ENCODE results near the gene ATP9B.

ATP9B gene

GRCh38 chr18:79379931-79380815 lies 311.0 kb downstream of the ATP9B start:
- Histone ChIP-seq H3K4me3 (ENCODE audit: low read length) (no peak overlapping the region), H3K9me3 (ENCODE audit: control insufficient read depth, low read length) (no peaks in the 10 kb centered on the region), H3K27me3 (replicated peaks; ENCODE audit: control insufficient read depth, insufficient read depth, low read length) (peaks cover 36% of the 10 kb centered on the region), H3K36me3 (ENCODE audit: control insufficient read depth, insufficient read depth, low read length, severe bottlenecking) (peaks cover 12% of the 10 kb centered on the region), H3K9ac (ENCODE audit: low read length) (no peak overlapping the region), H3K4me1 (ENCODE audit: control insufficient read depth, insufficient read depth, low read length) (no peaks in the 10 kb centered on the region)
- DNase-seq (ENCODE audit: low read depth), result no peak

- Histone ChIP-seq H3K27me3 (replicated peaks; ENCODE audit: control insufficient read depth, insufficient read depth, low read length) (peaks cover 44% of the 10 kb centered on the region), H3K36me3 (ENCODE audit: control insufficient read depth, insufficient read depth, low read length, severe bottlenecking) (peaks cover 12% of the 10 kb centered on the region), H3K9me3 (ENCODE audit: control insufficient read depth, low read length) (no peaks in the 10 kb centered on the region), H3K4me1 (ENCODE audit: control insufficient read depth, insufficient read depth, low read length) (no peaks in the 10 kb centered on the region), H3K9ac (ENCODE audit: low read length) (no peak overlapping the region), H3K4me3 (ENCODE audit: low read length) (no peak overlapping the region)
- peak; percentile 77 for DNase-seq (ENCODE audit: low read depth)
Measured at GRCh38 chr18:79380816-79381806, 311.9 kb downstream of the ATP9B start.

GRCh38 chr18:79381811-79382311 lies 312.7 kb downstream of the ATP9B start:
- DNase-seq (ENCODE audit: low read depth), result no peak
- peaks cover 52% of the 10 kb centered on the region for H3K27me3 ChIP-seq (replicated peaks; ENCODE audit: control insufficient read depth, insufficient read depth, low read length)

GRCh38 chr18:79382681-79383387 lies 313.6 kb downstream of the ATP9B start:
- DNase-seq (ENCODE audit: low read depth), result no peak
- no peak overlapping the region for H3K4me3 ChIP-seq (ENCODE audit: low read length)
- H3K27me3 ChIP-seq (replicated peaks; ENCODE audit: control insufficient read depth, insufficient read depth, low read length), result peaks cover 59% of the 10 kb centered on the region
- H3K36me3 ChIP-seq (ENCODE audit: control insufficient read depth, insufficient read depth, low read length, severe bottlenecking), result peaks cover 4% of the 10 kb centered on the region
- no peak overlapping the region for H3K9ac ChIP-seq (ENCODE audit: low read length)
- H3K9me3 ChIP-seq (ENCODE audit: control insufficient read depth, low read length), result no peaks in the 10 kb centered on the region
- no peaks in the 10 kb centered on the region for H3K4me1 ChIP-seq (ENCODE audit: control insufficient read depth, insufficient read depth, low read length)

More at GRCh38 chr18:79381811-79382311, 312.7 kb downstream of the ATP9B start:
- Histone ChIP-seq H3K4me1 (ENCODE audit: control insufficient read depth, insufficient read depth, low read length) (no peaks in the 10 kb centered on the region), H3K9me3 (ENCODE audit: control insufficient read depth, low read length) (no peaks in the 10 kb centered on the region), H3K9ac (ENCODE audit: low read length) (no peak overlapping the region), H3K36me3 (ENCODE audit: control insufficient read depth, insufficient read depth, low read length, severe bottlenecking) (peaks cover 12% of the 10 kb centered on the region), H3K4me3 (ENCODE audit: low read length) (no peak overlapping the region)

GRCh38 chr18:79383388-79384056 lies 314.3 kb downstream of the ATP9B start:
- DNase-seq (ENCODE audit: low read depth), result no peak
- no peaks in the 10 kb centered on the region for H3K36me3 ChIP-seq (ENCODE audit: control insufficient read depth, insufficient read depth, low read length, severe bottlenecking)

GRCh38 chr18:79384151-79384807 lies 315.1 kb downstream of the ATP9B start:
- H3K27me3 ChIP-seq (replicated peaks; ENCODE audit: control insufficient read depth, insufficient read depth, low read length), result peaks cover 72% of the 10 kb centered on the region
- H3K4me1 ChIP-seq (ENCODE audit: control insufficient read depth, insufficient read depth, low read length), result no peaks in the 10 kb centered on the region
- no peaks in the 10 kb centered on the region for H3K9me3 ChIP-seq (ENCODE audit: control insufficient read depth, low read length)
- H3K36me3 ChIP-seq (ENCODE audit: control insufficient read depth, insufficient read depth, low read length, severe bottlenecking), result no peaks in the 10 kb centered on the region
- no peak for DNase-seq (ENCODE audit: low read depth)
- no peak overlapping the region for H3K9ac ChIP-seq (ENCODE audit: low read length)
- H3K4me3 ChIP-seq (ENCODE audit: low read length), result no peak overlapping the region

More at GRCh38 chr18:79383388-79384056, 314.3 kb downstream of the ATP9B start:
- H3K9me3 ChIP-seq (ENCODE audit: control insufficient read depth, low read length), result no peaks in the 10 kb centered on the region
- H3K27me3 ChIP-seq (replicated peaks; ENCODE audit: control insufficient read depth, insufficient read depth, low read length), result peaks cover 64% of the 10 kb centered on the region
- H3K4me3 ChIP-seq (ENCODE audit: low read length), result no peak overlapping the region
- H3K9ac ChIP-seq (ENCODE audit: low read length), result no peak overlapping the region
- no peaks in the 10 kb centered on the region for H3K4me1 ChIP-seq (ENCODE audit: control insufficient read depth, insufficient read depth, low read length)

- DNase-seq (ENCODE audit: low read depth), result no peak
- no peak overlapping the region for H3K9ac ChIP-seq (ENCODE audit: low read length)
- H3K36me3 ChIP-seq (ENCODE audit: control insufficient read depth, insufficient read depth, low read length, severe bottlenecking), result no peaks in the 10 kb centered on the region
- H3K9me3 ChIP-seq (ENCODE audit: control insufficient read depth, low read length), result no peaks in the 10 kb centered on the region
- peaks cover 77% of the 10 kb centered on the region for H3K27me3 ChIP-seq (replicated peaks; ENCODE audit: control insufficient read depth, insufficient read depth, low read length)
- no peaks in the 10 kb centered on the region for H3K4me1 ChIP-seq (ENCODE audit: control insufficient read depth, insufficient read depth, low read length)
- H3K4me3 ChIP-seq (ENCODE audit: low read length), result no peak overlapping the region
Measured at GRCh38 chr18:79384834-79385233, 315.6 kb downstream of the ATP9B start.

- Histone ChIP-seq H3K9ac (ENCODE audit: low read length) (no peak overlapping the region), H3K27me3 (replicated peaks; ENCODE audit: control insufficient read depth, insufficient read depth, low read length) (peaks cover 82% of the 10 kb centered on the region), H3K4me3 (ENCODE audit: low read length) (no peak overlapping the region), H3K9me3 (ENCODE audit: control insufficient read depth, low read length) (no peaks in the 10 kb centered on the region), H3K4me1 (ENCODE audit: control insufficient read depth, insufficient read depth, low read length) (no peaks in the 10 kb centered on the region), H3K36me3 (ENCODE audit: control insufficient read depth, insufficient read depth, low read length, severe bottlenecking) (no peaks in the 10 kb centered on the region)
- DNase-seq (ENCODE audit: low read depth), result no peak
Measured at GRCh38 chr18:79385326-79385707, 316.1 kb downstream of the ATP9B start.

GRCh38 chr18:79385708-79386341 lies 316.6 kb downstream of the ATP9B start:
- Histone ChIP-seq H3K36me3 (ENCODE audit: control insufficient read depth, insufficient read depth, low read length, severe bottlenecking) (no peaks in the 10 kb centered on the region), H3K4me3 (ENCODE audit: low read length) (no peak overlapping the region), H3K27me3 (replicated peaks; ENCODE audit: control insufficient read depth, insufficient read depth, low read length) (peaks cover 84% of the 10 kb centered on the region), H3K4me1 (ENCODE audit: control insufficient read depth, insufficient read depth, low read length) (no peaks in the 10 kb centered on the region), H3K9me3 (ENCODE audit: control insufficient read depth, low read length) (no peaks in the 10 kb centered on the region), H3K9ac (ENCODE audit: low read length) (no peak overlapping the region)
- DNase-seq (ENCODE audit: low read depth), result no peak

Measured in adipocyte (in vitro differentiated cells).